H1 (cell line): Measurements from ENCODE around the gene ARSB. TPM values are rescaled to one million over a fixed set of nuclear protein-coding genes. Genes with fewer than 3 reads are reported as not detected.

Experiments
- ASH2L ChIP-seq: fragments of 200-600, 300-600 bp; sonication (generic); IDR thresholded peaks from one replicate; pipeline ENCODE4 v1.7.1; 2017; ENCODE audit warnings: low read length
- KDM1A ChIP-seq: fragments of 200-600, 300-600 bp; sonication (generic); IDR thresholded peaks from 2 replicates; pipeline ENCODE4 v1.7.1; 2016; ENCODE audit warnings: mild to moderate bottlenecking, low read length, borderline replicate concordance
- RBBP5 ChIP-seq: IDR thresholded peaks from 2 replicates; pipeline ENCODE4 v1.7.1; 2012; ENCODE audit warnings: low read depth, mild to moderate bottlenecking, inconsistent platforms, low read length, moderate library complexity, borderline replicate concordance
- polyA plus RNA-seq, 7 experiments: library from polyadenylated mRNA; depleted of rRNA in 3 of 7; stranded (reverse) in 5 of 7; unstranded in 2 of 7; fragments of >200 nt in 5 of 7; fragments of 200-250 nt in 2 of 7; gene quantifications; 1 replicate in 5 of 7; 2 replicates in 1 of 7; 4 replicates in 1 of 7; pipeline versions ENCODE4 v1.2.1 to v1.2.3, GENCODE V29; 2011 to 2013; ENCODE audit warnings: missing spikeins in 2 of 7, mixed read lengths in 2 of 7
- total RNA-seq: library from RNA; stranded (reverse); fragmentation: NEBNext Ultra II Directional; extraction: Animal tissue kit (Norgen Biotek cat#: 25700); gene quantifications from 2 replicates; pipeline ENCODE4 v1.2.1, GENCODE V29; 2021
- TF ChIP-seq, protein P1 (sequence below): fragments of 300-600 bp; sonication (generic); IDR thresholded peaks from 2 replicates; pipeline ENCODE4 v1.7.1; 2012; ENCODE audit warnings: low read length, moderate library complexity, mild to moderate bottlenecking, inconsistent platforms; ENCODE audit not compliant: insufficient replicate concordance

The ARSB gene
- total and polyA plus RNA-seq, 2 of the 8 experiments (the other 6 are each of a cell fraction or from before 2014, with no cell fraction given): 6.4 to 13.9 TPM

DNA sequence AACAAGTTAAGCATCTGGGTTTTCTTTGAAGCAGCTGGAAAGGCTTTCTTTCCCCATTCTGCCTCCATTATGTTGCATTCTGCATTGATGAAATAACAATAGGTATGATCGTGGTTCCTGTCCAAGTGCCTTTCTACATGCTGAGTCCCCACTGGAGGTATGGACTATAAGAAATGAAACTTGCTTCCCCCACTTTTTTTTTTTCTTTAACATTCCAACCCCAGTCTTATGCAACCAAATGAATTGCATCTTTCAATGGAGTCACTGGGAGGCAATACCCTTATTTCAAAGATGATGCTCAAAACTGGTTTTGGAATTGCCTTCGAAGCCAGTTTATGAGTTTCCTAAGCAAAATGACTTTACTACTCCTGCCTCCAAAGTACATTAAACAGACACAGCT, 58.9 kb downstream of the ARSB start (continued):
- TF ChIP-seq, protein P1, sequence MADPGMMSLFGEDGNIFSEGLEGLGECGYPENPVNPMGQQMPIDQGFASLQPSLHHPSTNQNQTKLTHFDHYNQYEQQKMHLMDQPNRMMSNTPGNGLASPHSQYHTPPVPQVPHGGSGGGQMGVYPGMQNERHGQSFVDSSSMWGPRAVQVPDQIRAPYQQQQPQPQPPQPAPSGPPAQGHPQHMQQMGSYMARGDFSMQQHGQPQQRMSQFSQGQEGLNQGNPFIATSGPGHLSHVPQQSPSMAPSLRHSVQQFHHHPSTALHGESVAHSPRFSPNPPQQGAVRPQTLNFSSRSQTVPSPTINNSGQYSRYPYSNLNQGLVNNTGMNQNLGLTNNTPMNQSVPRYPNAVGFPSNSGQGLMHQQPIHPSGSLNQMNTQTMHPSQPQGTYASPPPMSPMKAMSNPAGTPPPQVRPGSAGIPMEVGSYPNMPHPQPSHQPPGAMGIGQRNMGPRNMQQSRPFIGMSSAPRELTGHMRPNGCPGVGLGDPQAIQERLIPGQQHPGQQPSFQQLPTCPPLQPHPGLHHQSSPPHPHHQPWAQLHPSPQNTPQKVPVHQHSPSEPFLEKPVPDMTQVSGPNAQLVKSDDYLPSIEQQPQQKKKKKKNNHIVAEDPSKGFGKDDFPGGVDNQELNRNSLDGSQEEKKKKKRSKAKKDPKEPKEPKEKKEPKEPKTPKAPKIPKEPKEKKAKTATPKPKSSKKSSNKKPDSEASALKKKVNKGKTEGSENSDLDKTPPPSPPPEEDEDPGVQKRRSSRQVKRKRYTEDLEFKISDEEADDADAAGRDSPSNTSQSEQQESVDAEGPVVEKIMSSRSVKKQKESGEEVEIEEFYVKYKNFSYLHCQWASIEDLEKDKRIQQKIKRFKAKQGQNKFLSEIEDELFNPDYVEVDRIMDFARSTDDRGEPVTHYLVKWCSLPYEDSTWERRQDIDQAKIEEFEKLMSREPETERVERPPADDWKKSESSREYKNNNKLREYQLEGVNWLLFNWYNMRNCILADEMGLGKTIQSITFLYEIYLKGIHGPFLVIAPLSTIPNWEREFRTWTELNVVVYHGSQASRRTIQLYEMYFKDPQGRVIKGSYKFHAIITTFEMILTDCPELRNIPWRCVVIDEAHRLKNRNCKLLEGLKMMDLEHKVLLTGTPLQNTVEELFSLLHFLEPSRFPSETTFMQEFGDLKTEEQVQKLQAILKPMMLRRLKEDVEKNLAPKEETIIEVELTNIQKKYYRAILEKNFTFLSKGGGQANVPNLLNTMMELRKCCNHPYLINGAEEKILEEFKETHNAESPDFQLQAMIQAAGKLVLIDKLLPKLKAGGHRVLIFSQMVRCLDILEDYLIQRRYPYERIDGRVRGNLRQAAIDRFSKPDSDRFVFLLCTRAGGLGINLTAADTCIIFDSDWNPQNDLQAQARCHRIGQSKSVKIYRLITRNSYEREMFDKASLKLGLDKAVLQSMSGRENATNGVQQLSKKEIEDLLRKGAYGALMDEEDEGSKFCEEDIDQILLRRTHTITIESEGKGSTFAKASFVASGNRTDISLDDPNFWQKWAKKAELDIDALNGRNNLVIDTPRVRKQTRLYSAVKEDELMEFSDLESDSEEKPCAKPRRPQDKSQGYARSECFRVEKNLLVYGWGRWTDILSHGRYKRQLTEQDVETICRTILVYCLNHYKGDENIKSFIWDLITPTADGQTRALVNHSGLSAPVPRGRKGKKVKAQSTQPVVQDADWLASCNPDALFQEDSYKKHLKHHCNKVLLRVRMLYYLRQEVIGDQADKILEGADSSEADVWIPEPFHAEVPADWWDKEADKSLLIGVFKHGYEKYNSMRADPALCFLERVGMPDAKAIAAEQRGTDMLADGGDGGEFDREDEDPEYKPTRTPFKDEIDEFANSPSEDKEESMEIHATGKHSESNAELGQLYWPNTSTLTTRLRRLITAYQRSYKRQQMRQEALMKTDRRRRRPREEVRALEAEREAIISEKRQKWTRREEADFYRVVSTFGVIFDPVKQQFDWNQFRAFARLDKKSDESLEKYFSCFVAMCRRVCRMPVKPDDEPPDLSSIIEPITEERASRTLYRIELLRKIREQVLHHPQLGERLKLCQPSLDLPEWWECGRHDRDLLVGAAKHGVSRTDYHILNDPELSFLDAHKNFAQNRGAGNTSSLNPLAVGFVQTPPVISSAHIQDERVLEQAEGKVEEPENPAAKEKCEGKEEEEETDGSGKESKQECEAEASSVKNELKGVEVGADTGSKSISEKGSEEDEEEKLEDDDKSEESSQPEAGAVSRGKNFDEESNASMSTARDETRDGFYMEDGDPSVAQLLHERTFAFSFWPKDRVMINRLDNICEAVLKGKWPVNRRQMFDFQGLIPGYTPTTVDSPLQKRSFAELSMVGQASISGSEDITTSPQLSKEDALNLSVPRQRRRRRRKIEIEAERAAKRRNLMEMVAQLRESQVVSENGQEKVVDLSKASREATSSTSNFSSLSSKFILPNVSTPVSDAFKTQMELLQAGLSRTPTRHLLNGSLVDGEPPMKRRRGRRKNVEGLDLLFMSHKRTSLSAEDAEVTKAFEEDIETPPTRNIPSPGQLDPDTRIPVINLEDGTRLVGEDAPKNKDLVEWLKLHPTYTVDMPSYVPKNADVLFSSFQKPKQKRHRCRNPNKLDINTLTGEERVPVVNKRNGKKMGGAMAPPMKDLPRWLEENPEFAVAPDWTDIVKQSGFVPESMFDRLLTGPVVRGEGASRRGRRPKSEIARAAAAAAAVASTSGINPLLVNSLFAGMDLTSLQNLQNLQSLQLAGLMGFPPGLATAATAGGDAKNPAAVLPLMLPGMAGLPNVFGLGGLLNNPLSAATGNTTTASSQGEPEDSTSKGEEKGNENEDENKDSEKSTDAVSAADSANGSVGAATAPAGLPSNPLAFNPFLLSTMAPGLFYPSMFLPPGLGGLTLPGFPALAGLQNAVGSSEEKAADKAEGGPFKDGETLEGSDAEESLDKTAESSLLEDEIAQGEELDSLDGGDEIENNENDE: no peak
- TF ChIP-seq ASH2L: no peak
- no peak for TF ChIP-seq KDM1A
- TF ChIP-seq RBBP5: no peak
